ENCODE data around the gene SLC7A7.

GRCh38 chr14:22726012-22726411 is 89.2 kb downstream of the SLC7A7 start:
- no peak for TF ChIP-seq CTCF (IDR thresholded peaks at IDR 0.05)
- no peak for TF ChIP-seq EP300 (IDR thresholded peaks at IDR 0.05)
- no peak for TF ChIP-seq POLR2A (IDR thresholded peaks at IDR 0.05)
- TF ChIP-seq POLR2AphosphoS5 (IDR thresholded peaks at IDR 0.05) = no peak
